ENCODE measurements around the gene TMEM132E. TPM values are rescaled to one million over a fixed set of nuclear protein-coding genes. Genes with fewer than 3 reads are reported as not detected.
A peak's percentile ranks its signal among the peaks of the same experiment; 100 is the strongest.

TMEM132E gene
- total RNA-seq, 6 experiments from 2014 or later, result 0.31 to 0.56 (median 0.43) TPM

DNA sequence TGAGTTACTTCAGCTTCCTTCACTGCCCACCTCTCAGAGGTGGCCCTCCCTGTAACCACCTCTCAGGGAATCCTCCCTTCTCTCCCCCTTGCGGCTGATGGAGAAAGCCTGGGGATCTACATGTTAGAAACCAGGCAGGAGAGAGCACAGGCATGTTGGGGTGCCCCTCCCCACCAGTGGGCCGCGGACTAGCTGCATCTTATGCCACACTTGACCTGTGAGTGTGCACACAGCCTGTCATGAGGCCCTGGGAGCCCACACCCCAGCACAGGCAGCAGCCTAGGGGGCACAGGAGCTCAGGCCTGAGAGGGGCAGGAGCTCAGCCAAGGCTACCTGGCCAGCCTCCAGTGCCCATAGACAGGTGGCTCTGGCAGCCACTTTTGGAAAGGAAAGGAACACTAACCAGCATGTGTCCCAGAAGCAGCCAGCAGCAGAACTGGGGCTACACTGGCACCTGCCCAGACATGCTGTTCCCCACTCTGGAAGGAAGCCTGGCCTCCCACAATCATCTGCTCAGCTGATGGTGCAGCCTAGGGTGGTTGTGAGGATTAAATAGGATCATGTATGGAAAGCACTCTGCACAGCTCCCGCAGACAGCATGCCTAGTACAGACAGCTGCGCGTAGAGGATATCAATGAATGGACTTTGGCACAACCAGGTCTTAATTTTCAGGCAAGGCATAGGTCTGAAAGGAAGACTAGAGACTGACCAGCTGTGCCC, 60.5 kb downstream of the TMEM132E start:
- H3K4me1 ChIP-seq, result peaks cover 0 to 8% (median 0%) of the 10 kb centered on the region in 4 donors
- DNase-seq (no peak), ATAC-seq (no peak)
- H3K36me3 ChIP-seq, result no peaks in the 10 kb centered on the region
- H3K27ac ChIP-seq, result no peak overlapping the region
- intact Hi-C loops (cut with DNase I), result loop anchor here (5.0 to 10.0 kb wide), 3 partner anchors 98 to 215 kb away; no protein-coding TSS in a partner anchor
- TF ChIP-seq, protein P1, sequence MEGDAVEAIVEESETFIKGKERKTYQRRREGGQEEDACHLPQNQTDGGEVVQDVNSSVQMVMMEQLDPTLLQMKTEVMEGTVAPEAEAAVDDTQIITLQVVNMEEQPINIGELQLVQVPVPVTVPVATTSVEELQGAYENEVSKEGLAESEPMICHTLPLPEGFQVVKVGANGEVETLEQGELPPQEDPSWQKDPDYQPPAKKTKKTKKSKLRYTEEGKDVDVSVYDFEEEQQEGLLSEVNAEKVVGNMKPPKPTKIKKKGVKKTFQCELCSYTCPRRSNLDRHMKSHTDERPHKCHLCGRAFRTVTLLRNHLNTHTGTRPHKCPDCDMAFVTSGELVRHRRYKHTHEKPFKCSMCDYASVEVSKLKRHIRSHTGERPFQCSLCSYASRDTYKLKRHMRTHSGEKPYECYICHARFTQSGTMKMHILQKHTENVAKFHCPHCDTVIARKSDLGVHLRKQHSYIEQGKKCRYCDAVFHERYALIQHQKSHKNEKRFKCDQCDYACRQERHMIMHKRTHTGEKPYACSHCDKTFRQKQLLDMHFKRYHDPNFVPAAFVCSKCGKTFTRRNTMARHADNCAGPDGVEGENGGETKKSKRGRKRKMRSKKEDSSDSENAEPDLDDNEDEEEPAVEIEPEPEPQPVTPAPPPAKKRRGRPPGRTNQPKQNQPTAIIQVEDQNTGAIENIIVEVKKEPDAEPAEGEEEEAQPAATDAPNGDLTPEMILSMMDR (IDR thresholded peaks at IDR 0.05), result no peak
- TF ChIP-seq POLR2A (IDR thresholded peaks at IDR 0.05), result no peak
- H3K9me3 ChIP-seq, result no peaks in the 10 kb centered on the region
- H3K27me3 ChIP-seq, result peaks cover 0 to 14% of the 10 kb centered on the region in 2 donors
- 79% methylated on average over 3 of the region's 6 CpGs for WGBS (ENCODE audit: insufficient coverage, low coverage, low lambda C conversion rate, missing lambda C conversion rate)
- H3K4me3 ChIP-seq, result no peak overlapping the region

DNA sequence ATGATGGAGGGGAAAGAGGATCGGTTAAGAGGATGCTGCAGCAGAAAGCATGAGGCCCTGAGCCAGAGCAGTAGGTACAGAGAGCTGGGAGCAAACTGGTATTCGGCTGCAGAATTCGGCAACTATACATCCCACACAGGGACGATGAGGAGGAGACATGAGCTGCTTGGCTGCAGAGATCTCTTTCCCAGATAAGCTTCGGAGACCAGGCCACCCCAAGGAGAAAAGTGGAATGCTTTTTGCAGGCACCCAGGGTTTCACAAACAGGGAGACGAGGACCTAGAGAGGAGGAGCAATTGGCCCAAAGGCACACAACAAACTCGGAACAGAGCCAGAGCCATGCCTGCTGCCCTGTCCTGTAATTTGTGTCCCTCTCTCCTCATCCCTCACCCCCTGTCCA, 62.0 kb downstream of the TMEM132E start:
- intact Hi-C loops (cut with DNase I), result no loop called here
- TF ChIP-seq POLR2A (IDR thresholded peaks at IDR 0.05), result no peak
- TF ChIP-seq, protein P1 (IDR thresholded peaks at IDR 0.05), result no peak
- Histone ChIP-seq H3K9me3 (no peaks in the 10 kb centered on the region), H3K4me1 (peaks cover 0 to 8% (median 0%) of the 10 kb centered on the region in 4 donors), H3K27ac (no peak overlapping the region), H3K27me3 (peaks cover 0 to 14% of the 10 kb centered on the region in 2 donors), H3K36me3 (no peaks in the 10 kb centered on the region), H3K4me3 (no peak overlapping the region)
- ATAC-seq (no peak), DNase-seq (peak in 1 of 3 donors; percentile 11)
- WGBS (ENCODE audit: insufficient coverage, low coverage, low lambda C conversion rate, missing lambda C conversion rate), result 38% methylated on average over 5 of the region's 7 CpGs

DNA sequence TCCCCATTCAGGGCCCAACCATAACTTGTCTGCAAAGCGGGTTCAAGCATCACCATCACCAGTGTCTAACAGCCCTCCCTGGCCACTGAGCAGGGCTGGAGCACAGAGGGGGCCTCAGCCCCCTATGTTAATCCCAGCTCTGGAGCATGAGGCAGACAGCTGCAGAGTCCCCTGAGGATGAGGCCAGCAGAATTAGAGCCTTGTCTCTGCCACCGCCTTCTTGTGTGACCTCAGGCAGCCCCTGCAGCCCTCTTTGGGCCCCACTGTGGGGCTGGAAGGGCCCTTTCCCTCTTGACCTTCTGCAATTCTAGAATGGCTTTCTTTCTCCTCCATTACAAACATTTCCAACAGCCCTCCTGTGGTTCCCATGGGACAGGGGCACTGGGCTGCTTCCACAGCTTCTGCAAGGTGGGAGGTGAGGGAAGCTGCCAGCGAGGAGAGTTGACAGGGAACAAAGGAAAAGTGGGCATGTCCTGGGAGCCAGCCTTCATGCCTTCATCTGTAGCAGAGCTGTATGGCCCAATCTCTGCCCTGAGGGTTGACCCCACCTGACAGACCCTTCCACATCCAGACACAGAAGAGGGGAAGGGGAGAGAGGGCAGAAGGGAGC, 65.7 kb downstream of the TMEM132E start:
- Histone ChIP-seq H3K27ac (no peak overlapping the region), H3K27me3 (no peaks in the 10 kb centered on the region), H3K36me3 (no peaks in the 10 kb centered on the region), H3K9me3 (no peaks in the 10 kb centered on the region), H3K4me3 (no peak overlapping the region), H3K4me1 (no peaks in the 10 kb centered on the region)
- no peak for TF ChIP-seq POLR2A (IDR thresholded peaks at IDR 0.05)
- TF ChIP-seq, protein P1 (IDR thresholded peaks at IDR 0.05), result no peak
- 72% methylated on average over 2 of the region's 3 CpGs for WGBS (ENCODE audit: insufficient coverage, low coverage, low lambda C conversion rate, missing lambda C conversion rate)
- intact Hi-C loops (cut with DNase I), result no loop called here
- ATAC-seq, result no peak
- no peak for DNase-seq

DNA sequence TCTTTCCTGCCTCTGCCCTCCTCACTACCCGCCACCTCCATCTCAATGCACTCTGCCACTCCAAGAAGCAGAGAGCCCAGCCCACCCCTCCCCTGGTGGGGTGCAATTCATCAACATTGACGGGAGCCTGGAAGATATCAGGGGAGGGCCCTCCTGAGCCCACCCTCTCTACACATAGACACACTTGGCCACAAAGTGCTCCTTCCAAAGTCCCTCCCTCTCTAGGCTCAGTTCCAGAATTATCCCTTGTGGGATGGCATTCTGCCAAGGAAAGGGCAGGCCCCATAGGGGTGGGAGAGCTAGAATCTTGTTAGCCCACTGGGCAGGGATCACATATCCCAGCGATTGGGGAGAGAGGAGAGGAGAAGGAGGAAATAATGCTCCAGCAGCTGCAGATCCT, 66.2 kb downstream of the TMEM132E start:
- no peaks in the 10 kb centered on the region for H3K27me3 ChIP-seq
- ATAC-seq (no peak), DNase-seq (no peak)
- no peak overlapping the region for H3K4me3 ChIP-seq
- intact Hi-C loops (cut with DNase I), result no loop called here
- 17% methylated on average over 3 of the region's 3 CpGs for WGBS (ENCODE audit: insufficient coverage, low coverage, low lambda C conversion rate, missing lambda C conversion rate)
- H3K36me3 ChIP-seq, result no peaks in the 10 kb centered on the region
- no peak overlapping the region for H3K27ac ChIP-seq
- TF ChIP-seq, protein P1 (IDR thresholded peaks at IDR 0.05), result no peak
- TF ChIP-seq POLR2A (IDR thresholded peaks at IDR 0.05), result no peak
- no peaks in the 10 kb centered on the region for H3K4me1 ChIP-seq
- no peaks in the 10 kb centered on the region for H3K9me3 ChIP-seq

Measured in right lobe of liver (tissue), 6 donors.